A204.1 (cell line): ENCODE measurements around the gene PTPRN2.

Experiments
- FAIRE-seq: peaks from 2 replicates; lab custom pipeline; 2012; peaks lifted over from hg19 to GRCh38; lab: Jason Lieb, UNC

The PTPRN2 gene

GRCh38 chr7:157722137-157723060 lies 865.2 kb downstream of the PTPRN2 start:
- FAIRE-seq: no peak

- FAIRE-seq: no peak
These were observed 866.0 kb downstream of the PTPRN2 start for GRCh38 chr7:157721468-157722136.

GRCh38 chr7:157719705-157720655 lies 867.6 kb downstream of the PTPRN2 start:
- no peak for FAIRE-seq

- no peak for FAIRE-seq
These were observed 868.5 kb downstream of the PTPRN2 start for GRCh38 chr7:157719008-157719682.

GRCh38 chr7:157718303-157719007 lies 869.2 kb downstream of the PTPRN2 start:
- FAIRE-seq: no peak

- FAIRE-seq: no peak
These were observed 870.1 kb downstream of the PTPRN2 start for GRCh38 chr7:157717211-157718174.

GRCh38 chr7:157715938-157716280 lies 871.7 kb downstream of the PTPRN2 start:
- FAIRE-seq: no peak

GRCh38 chr7:157715071-157715937 lies 872.3 kb downstream of the PTPRN2 start:
- FAIRE-seq: no peak

- FAIRE-seq: no peak
These were observed 873.2 kb downstream of the PTPRN2 start for GRCh38 chr7:157714166-157715070.

GRCh38 chr7:157713591-157713990 lies 874.0 kb downstream of the PTPRN2 start:
- FAIRE-seq: no peak

- no peak for FAIRE-seq
These were observed 874.9 kb downstream of the PTPRN2 start for GRCh38 chr7:157712666-157713235.

GRCh38 chr7:157711353-157711888 lies 876.2 kb downstream of the PTPRN2 start:
- FAIRE-seq: no peak

GRCh38 chr7:157710396-157710795 lies 877.2 kb downstream of the PTPRN2 start:
- no peak for FAIRE-seq

GRCh38 chr7:157709531-157710251 lies 877.9 kb downstream of the PTPRN2 start:
- FAIRE-seq: no peak

GRCh38 chr7:157708919-157709295 lies 878.7 kb downstream of the PTPRN2 start:
- FAIRE-seq: no peak
